IPS-11a (cell line): ENCODE results near the gene RPS6KL1.

Experiments used
- H3K4me3 ChIP-seq: one replicate; pipeline ENCODE4 v1.5.1; 2013; ENCODE audit warnings: low read depth, low read length, control low read depth

The RPS6KL1 gene

DNA sequence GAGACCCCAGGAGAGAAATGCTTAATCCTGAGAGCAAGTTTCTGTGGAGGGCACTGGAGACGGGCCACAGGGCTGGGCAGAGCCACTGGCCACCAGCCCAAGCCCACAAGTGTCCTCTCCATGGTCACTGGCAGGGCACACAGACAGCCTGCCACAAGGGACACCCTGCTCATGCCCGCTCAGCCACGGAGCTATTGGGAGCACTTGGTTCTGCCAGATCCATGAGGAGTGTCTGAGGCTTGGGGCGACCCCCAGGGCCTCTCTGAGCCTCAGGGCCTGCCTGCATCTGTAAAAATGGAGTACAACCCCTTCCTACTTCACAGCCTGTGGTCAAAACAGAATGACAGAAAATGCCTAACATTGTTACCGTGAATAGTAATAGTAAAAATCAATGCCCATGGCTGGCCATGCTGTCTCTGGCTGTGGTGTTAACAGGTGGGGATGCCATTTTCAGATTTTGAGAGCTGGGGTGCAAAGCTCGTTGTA, 29.2 kb upstream of the RPS6KL1 start:
- H3K4me3 ChIP-seq: no peak overlapping the region

DNA sequence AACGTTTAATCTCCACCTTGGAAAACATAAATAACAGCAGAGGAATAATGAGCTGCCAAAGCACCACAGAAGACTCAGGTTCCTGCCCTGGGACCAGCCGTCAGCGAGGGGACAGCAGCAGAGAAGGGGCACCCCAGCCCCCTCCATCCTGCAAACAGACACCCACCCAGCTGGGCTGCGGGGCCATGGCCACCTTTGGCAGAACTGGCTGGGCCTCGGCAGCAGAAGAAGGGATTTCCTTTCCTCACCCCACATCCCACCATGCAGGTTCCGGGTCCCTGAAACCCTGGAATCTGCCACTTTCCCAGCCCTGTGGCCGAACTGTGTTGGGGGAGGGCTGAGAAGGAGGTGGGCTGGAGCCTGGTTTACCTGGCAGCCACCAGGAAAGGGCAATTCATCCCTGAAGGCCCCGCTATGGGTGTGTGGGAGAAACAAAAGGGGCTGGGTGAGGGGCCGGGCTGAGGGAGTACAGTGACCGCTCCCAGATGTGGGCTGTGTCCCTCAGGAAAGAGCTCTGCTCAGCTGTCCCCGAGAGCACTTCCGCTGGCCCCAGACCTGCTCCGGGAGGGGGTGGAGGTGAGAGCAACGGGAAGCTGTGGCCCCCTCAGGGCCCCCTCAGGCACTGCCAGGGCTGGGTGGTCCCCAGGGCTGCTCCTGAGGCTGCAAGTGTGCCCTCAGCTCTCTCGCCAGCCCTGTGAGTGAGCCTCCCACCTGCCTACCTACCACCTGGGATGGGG, 28.6 kb upstream of the RPS6KL1 start:
- H3K4me3 ChIP-seq: no peak overlapping the region

DNA sequence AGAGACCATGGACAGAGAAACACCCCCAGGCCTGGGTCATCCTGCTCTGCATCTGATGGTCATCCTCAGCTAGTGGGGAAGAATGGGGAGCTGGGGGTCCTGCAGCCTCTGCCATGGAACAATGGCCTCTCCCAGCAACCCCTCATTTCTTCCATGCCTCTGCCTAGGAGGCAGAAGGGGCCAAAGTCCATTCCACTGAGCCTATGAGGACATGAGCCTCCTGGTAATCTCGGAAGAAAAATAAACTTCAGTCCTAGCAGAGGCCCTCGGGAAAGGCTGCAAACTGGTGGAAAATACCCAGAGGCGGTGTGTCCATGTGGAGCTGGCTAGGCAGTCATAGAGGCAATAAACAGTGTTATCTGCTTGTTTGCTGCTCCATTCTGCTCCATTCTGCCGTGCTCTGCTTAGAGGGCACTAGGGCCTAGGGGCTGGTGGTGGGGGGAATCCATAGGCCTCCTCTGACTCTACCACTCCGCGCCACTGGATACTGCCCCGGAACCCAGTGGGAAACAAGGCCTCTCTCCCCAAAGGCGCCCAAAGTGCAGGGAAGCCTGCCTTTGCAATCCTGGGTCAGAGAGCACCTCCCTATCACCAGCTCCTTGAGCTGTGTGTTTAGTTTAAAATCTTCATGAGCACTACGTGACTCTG, 27.9 kb upstream of the RPS6KL1 start:
- no peak overlapping the region for H3K4me3 ChIP-seq

DNA sequence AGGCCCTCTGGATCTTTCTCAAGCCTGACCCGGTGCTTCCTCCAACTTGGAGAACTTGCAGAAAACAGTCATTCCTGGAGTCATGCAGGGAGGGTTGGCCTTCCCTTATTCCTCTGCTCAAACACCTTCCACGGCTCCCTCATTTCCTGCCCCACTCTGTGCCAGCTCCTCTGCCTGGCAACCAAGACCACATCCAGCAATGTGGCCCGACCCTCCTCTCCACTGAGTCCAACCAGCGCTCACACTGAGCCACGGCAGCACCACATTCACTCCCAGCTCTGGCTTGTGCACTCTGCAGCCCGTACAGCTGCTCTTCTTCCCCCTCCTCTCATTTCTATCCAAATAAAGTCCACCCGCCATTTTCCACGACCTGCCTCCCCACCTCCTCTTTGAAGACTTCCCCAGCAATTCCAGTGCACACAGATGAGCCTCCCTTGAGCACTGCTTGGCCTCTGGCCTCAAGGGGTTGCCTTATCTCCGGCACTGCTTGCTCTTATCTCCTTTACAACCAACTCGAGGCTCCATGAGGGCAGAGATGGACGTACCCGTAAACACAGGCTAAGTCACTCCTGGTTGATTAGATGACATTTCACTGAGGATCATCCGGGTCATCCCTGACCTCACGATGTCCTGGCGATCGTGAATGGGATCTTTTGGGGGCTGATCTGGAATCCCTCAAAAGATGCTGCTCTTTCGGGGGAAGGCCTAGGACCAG, 27.0 kb upstream of the RPS6KL1 start:
- no peak overlapping the region for H3K4me3 ChIP-seq

DNA sequence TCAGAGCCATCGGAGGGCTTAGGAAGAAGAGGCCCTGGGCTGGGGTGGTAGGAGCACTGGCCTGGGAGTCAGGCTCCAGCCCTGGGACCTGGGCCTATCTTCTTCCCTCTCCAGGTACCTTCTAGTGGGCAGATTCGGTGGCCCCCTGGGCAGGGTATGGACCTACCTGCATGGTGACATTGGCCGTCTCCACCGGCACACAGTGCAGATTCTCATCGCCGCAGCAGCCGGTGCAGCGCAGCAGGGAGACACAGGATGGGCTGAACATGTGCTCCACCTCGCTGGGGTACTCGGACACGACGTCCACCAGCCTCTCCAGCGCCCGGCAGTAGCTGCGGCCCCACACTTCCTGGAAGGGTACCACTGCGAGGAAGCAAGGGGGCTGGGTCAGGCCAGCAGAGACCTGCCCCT, 26.1 kb upstream of the RPS6KL1 start:
- H3K4me3 ChIP-seq: no peak overlapping the region

DNA sequence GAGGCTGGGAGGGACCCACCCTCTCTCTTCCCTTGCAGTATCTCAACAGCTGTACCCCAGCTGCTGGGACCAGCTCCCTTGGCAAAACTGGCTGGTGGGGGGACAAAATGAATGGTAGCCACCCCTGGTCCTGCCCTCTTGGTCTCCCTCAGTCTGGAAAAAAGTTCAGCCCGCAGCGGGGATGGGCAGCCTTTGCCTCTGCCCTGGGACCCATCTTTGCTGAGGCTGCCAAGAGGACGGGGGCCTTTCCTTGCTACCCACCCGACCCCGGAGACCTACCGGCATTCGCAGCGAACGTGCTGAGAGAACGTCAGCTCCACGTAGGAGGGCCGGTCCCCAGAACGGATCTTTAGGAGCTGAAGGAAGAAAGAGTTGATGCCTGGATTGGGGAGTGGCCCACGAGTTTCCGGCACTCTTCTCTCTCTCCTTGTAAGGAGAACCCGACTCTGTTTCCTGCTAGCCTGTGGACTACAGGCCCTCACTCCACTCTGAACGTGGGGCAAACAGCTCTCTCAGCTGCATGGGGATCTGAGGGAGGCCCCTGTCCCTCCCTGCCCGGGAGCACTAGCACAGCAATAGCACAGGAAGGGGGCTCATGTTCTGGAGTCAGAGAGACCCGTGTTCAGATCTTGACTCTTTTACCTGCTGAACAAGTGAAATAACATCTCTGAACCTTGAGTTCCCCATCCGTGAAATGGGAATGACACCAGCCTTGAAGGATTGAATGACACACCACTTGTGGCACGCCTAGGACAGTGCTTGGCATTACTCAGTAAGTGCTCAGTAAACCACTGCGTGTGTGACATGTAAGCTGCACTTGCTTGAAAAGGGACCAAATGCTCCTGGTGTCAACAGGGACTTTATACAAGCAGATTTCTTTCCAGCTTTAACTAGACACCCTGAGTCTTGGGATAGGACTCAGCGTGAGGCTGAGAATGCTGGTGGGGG, 25.4 kb upstream of the RPS6KL1 start:
- H3K4me3 ChIP-seq: no peak overlapping the region

DNA sequence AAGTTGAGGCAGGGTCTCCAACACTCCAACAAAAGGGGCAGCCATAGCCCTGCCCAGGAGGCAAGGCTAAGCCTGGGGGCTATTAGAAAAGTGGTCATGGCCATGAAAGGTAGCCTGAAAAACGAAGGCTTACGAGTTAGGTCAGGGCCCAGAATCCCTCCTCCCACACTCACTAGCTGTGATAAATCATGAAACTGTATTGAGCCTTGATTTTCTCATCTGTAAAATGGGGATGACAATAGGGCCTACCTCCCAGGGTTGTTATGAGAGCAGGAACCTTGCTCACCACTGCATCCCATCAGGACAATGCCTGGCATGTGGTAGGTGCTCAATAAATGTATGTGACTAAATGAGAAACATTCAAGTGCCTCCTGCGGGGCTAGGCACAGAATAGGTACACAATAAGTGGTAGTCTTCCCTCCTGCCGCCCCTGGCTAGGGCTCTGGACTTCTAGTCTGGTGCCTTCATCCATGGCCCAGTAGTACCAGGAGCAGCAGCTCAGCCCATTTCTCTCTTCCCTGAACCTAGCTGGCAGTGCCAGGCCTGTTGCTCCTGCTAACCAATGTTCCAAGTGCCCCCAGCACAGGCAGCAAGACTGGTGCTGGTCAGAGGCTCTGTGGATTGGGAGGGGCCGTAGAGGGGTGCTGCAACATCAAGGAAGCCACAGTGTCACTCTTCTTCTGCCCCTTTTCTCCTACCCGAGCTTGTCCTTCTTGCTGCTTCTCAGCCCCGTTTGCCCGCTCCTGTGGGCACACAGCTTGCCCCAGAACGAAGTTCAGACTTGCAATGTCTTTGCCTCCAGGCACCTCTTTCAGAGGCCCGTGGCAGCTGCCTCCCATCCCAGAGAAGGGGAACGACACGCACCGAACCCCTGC, 24.5 kb upstream of the RPS6KL1 start:
- no peak overlapping the region for H3K4me3 ChIP-seq

DNA sequence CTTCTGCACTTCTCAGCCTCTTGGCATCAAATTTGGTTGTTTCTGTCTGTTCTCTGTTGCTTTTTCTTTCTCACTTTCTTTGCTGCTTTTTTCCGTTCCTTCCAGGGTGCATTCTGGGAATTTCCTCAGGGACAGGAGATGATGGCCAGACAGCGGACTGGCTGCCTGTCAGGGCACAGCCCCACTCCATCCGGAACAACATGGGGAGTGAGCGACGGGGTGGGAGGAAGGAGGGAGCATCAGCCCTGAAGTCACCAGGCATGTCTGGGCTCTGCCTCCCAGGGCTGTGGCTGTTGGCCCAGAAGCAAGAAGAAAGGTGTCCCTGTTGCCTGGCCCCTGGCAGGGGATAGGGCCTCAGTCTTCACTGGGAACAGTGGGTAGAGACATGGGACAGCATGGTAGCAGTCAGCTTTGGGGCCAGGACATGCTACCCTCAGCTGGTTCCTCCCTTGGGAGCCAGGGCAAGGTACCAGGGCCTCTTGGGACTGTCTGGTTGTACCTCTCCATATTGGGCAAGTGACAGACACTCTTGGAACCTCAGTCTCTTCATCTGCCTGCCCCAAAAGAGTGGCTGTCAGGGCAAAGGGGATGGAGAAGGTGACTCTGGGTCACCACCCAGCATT, 23.7 kb upstream of the RPS6KL1 start:
- H3K4me3 ChIP-seq: no peak overlapping the region

DNA sequence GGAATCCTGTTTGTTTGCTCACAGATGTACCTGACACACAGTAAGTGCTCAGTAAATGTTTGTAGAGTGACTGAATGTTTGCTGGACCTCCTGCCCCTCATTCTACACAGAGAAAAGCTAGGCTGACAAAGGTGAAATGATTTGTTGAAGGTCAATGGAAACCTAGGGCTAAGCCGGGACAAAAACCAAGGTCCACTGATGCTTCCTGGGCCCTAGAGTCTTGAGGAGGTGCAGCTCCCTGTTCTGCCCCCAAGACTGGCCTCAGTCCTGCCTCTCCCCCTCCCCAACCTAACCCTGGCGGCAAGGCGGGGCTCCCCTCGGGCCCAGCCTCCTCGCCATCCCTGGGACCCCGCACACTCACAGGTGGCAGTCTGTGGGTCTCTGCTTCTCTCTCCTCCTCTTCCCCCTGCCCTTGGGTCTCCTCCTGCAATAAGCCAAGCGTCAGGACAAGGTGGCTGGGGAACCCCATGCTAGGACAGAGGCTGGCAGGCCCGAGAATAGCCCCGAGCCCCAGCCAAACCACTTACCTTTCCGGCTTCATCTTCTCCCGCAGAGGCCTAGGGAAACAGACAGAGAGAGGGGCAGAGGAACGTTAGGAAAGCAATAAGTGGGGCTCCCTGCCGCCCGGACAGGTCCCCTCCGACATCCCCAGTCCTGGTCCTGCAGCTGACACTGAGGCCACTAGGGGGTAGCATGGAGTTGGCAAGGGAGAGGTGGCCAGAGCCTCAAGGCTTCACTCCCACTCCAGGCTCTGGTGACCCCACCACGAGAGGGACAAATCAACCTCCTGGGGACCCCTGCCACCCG, 23.0 kb upstream of the RPS6KL1 start:
- no peak overlapping the region for H3K4me3 ChIP-seq

DNA sequence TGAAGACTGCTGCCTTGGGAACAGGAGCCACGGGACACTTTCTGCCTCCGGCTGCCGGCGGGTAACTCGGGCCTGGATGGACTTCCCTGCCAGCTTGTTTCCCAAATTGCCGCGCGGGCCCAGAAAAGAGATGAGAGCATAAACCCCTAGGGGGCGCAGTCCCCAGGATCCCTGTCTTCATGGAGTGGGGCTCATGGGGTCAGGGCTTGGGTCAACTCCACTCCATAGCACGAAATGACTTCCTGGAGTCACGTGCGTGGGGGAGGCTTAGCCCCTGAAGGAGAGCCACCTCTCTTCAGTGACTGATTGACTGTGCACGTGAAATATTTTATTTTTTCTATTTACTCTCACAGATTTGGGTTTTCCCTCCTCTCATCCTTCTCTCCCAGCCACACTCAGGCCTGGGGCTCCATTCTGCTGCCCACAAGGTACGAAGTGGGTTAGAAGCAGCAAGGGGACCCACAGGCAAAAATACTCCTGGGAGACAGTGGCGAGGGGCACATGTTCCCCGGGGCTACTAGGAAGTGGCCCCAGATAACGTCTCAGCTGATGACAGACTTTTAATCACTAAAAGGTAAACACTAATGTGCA, 22.3 kb upstream of the RPS6KL1 start:
- no peak overlapping the region for H3K4me3 ChIP-seq

DNA sequence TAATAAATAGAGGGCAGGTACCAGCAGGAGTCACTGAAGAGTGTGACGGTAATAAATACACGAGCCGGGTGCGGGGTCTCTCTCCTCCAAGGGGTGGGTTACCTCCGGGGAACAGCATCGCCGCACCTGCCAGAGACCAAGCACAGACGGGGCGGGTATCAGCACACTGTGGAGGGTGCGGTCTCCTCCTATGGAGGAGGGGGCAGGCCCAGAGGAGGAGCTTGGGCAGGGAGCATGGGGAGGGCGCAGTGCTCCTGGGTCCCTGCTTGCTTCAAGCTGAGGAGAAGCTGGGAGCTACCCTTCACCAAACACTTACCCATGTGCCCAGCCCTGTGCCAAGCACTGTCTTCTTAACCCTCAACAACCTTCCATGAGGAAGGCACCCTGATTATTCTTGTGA, 19.5 kb upstream of the RPS6KL1 start:
- H3K4me3 ChIP-seq: no peak overlapping the region

DNA sequence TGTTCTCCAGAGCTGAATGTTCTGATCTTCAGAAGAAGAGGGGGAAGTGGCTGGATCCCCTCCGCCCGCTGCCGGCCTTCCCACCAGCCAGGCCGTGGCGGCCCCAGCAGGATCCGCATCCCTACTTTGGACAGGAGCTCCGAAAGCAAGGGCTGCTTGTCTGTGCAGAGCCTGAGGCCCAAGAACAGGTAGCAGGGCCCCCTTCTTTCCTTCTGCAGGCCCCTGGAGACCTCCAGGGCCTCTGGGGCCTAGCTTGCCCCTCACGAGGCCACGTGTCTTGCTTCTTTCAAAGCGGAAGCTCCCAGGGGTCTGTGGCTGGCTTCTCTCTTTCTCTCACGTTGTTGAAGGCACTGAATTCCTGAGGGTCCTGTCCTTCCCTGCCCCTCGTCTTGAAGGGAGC, 19.1 kb upstream of the RPS6KL1 start:
- no peak overlapping the region for H3K4me3 ChIP-seq

DNA sequence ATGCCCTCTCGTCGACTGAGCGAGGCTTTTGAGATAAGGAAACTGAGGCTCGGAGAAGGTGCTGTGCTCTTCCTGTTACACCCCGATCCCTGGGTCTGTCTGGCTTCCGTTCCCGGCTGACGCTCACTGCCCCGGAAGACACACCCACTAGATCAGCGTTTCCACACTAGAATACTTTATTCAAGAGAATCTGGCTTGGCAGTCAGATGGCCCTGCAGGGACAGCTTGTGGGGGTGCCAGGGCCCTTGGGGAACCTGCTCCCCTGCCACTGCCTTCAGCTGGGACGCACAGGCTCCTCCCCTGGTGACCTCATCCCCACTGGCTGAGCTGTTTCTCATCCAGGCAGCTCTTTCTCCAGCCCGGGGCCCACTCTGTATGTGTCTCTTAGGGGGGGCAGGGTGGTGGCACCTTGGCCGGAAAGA, 18.6 kb upstream of the RPS6KL1 start:
- H3K4me3 ChIP-seq: no peak overlapping the region

DNA sequence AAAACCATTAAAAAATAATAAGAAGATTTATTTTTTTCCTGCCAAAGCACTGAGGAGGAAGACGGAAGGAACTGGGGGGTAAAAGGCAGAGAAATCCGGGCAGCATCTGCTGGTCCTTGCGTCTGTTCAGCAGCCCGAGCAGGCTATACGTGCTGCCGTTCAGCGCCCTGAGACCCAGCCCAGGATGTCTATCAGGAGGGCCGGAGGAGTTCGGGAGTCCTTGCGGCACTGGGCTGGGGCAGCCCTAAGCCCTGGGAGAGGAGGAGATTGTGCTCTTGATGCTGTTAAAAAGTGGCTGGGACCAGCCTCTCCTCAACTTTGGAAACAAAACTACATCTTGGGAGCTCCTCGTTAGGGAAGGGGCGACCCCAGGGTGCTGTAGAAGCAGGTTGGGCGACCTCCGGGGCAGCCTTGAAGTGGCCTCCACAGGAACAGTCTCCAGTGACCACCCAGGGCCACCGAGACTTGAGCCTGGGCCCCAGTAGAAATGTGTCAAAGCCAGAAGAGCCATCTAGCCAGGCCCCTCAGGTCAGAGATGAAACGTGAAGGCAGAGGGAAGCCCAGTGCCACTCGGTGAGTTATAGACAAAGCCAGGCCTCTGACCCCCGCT, 18.0 kb upstream of the RPS6KL1 start:
- H3K4me3 ChIP-seq: no peak overlapping the region

DNA sequence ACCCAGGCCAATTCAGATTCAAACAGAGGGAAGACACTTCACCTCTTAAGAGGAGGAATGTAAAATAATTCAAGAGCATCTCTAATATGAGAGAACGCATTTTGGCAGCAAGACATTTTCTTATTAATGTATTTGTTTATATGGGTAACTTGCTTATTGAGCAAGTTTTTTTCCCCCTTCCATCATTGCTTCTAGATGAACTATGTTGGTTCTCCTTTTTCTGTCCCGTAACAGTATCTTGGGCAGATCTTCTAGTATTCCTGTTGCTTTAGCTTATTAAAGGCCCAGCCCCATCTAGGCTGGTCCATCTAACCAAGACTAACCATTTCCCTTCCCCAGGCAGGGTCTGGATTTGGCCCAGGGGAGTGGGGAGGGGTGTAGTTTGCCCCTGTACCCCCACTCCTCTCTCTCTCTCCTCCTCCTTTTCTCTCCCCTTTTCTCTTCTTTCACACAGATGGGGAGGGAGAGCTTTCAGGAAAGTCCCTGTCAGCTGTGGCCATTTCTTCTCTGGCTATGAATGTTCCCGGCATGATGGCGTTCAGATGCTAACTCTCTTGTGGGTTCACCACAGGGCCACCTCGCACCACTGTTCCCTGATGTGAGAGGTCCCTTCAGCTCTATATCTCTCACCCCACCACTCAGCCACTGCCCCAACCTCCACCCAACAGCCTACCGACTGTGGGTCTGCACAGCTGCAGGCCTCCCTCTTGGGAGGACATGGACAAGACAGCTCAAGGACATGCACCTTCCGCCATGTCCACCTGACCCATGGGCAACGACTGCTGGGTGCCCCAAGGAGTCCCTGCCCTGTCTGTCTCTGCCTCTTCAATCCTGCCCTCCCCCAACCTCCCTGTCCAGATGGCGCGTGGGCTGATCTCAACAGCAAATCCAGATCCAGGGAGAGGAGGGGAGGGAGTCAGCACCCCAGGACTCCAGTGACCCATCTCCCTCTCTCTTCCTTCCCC, 15.8 kb upstream of the RPS6KL1 start:
- no peak overlapping the region for H3K4me3 ChIP-seq

DNA sequence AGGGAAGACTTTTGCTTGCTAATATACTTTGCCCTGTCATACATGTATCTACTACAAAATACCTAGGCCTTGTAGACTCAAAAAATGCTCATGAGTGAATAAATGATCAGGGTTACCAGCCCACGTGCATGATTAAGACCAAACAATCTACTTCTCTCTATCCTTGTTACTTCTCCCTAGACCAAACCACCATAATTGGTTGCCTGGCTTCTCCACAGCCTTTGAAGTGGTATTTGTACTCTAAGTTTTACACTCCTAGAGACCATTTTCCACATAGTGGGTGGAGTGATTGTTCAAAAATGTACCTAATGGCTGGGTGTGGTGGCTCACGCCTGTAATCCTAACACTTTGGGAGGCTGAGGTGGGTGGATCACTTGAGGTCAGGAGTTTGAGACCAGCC, 14.1 kb upstream of the RPS6KL1 start:
- H3K4me3 ChIP-seq: no peak overlapping the region

DNA sequence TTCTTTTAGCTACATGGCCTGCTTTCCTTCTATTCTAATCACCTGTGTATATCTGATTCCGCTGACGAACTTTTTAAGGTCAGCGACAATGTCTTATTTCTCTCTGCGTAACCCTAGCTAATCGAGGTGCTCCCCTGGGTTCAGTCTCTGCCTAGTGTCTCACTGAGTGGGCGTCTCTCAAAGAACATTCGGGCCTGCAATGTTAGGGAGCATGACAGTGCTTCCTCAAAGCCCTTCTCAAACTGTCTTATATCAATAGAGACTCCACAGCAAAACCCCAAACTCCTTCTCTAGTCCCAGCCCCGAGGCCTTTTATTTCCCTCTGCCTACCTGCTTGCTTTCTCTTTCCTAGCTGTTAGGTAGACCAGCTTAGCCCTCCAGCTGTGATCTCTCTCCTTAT, 13.7 kb upstream of the RPS6KL1 start:
- H3K4me3 ChIP-seq: no peak overlapping the region
